Activated T-cell treated with anti-CD3 and anti-CD28 coated beads, Interleukin-2, amount 50 U/mL, for 48 hours (primary cell): ENCODE measurements around the gene UBE2R2.
"Not testable (repeated sequence)": the region's sequence is repeated elsewhere in the genome, so short reads cannot be mapped to it uniquely, and the experiment has no call there.

Experiments used
- DNase-seq, 2 experiments: peaks; one replicate each; pipeline ENCODE4 v3.0.0-alpha.2; 2020

Gene UBE2R2

DNA sequence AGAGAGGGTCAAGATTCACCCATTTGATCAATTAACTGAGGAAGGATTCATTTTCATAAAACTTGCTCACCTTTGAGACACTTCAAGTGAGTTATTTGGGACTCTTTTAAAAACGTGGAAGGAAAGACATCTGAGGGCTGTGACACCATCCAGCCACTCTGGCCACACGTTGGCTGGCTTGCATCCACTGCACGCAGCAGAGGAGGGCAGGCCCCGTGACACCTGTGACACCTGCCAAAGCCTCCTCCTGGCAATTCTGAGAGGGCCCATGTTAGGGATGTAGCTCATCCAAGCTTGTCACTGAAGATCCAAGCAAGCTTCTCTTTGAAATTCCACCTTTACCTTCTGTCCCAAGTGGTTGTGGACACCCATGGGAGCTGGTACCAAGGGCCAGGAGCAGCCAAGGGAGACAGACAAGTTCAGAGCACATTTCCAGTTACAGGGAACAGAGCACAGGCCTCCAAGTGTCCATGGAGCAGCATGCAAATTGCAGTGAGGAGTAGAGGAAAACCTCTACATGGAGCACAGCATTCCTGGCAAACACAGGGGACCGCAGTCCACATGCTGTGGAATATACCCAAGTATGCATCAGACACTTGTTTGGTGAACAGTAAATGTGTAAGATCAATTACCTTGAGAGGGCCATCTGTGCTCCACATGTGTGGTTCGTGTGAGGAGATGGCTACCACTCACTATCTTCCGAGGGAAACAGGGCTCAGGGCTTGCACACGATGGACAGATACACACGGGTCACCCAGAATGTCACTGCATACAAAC is 16.8 kb upstream of the UBE2R2 start:
- no peak for DNase-seq

DNA sequence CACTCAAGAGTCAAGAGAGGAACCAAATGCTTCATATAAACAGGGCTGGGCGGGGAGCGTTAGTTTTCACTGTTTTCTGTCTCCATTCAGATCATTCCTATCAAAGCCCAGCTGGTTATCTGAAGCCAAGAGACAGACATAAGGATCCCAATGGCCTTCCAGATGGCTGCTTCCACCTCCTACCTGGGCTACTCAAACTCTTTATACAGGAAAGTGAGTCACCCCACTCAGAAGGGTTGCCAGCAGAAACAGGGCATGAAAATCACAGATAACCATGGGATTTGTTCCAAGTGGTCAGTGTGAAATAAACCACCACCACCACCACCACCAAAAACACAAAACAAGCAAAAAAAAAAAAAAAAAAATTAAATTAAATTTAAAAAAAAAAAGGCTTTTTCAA is 16.1 kb upstream of the UBE2R2 start:
- no peak for DNase-seq

DNA sequence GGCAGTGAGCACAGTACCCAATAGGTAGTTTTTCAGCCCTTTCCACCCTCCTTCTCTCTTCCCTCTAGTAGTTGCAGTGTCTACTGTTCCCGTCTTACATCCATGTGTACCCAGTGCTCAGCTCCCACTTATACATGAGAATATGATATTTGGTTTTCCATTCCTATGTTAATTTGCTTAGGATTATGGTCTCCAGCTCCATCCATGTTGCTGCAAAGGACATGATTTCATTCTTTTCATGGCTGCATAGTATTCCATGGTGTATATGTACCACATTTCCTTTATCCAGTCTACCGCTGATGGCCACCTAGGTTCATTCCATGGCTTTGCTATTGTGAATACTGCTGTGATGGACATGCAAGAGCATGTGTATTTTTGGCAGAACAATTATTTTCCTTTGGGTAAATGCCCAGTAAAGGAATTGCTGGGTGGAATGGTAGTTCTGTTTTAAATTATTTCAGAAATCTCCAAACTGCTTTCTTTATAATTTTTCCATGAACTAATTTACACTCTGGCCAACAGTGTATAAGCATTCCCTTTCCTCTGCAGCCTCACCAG is 14.9 kb upstream of the UBE2R2 start:
- DNase-seq = not testable (repeated sequence)

DNA sequence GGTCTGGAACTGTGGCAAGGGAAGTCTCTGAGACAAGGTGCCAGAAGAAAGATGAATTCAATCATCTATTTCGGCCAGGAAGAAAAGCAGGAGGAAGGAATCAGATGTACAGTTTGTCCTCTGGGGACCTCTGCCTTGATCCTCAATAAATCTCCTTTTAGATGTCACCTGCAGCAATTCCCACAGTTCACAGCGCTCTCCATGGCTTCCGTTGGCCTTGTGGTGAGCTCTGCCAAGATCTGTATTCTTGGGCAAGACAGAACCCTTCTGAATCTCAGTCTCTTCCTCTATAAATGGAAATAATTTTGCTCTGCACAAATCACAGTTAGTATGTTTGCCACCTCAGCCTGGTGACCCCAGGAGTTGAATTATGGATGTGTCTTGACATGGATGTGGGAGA is 12.8 kb upstream of the UBE2R2 start:
- not testable (repeated sequence) for DNase-seq

DNA sequence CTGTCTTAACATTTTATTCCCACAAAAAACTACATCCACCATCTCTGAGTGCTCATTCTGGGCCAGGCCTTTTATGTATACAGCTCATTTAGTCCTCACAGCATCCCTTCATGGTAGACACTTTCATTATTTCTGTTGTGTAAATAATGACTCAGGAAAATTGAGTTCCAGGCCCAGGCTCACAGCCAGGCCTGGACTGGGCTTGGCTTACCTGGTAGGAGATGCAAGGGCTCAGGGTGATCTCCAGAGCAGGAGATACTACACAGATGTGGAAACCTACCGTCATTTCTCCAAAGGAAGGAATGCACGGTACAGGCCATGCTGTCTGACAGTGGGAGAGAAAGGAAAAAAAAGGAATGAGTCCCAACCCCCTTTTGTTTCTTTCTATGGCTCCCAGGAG is 9.8 kb upstream of the UBE2R2 start:
- DNase-seq = not testable (repeated sequence)

DNA sequence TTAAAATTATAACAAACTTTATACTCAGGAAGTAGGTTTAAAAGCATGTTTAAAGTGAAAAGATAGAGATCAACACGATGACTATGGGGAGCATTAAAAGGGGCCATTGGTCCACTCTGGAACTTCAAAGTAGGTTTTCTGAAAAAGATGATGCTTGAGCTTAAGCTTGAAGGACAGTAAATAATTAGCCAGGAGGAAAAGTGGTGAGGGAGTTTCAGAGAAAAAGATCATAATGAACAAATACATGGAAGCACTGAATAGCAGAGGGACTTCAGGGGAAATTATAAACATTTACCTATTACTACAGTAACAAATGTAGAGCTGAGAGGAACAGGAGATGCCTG is 8.0 kb upstream of the UBE2R2 start:
- not testable (repeated sequence) for DNase-seq

DNA sequence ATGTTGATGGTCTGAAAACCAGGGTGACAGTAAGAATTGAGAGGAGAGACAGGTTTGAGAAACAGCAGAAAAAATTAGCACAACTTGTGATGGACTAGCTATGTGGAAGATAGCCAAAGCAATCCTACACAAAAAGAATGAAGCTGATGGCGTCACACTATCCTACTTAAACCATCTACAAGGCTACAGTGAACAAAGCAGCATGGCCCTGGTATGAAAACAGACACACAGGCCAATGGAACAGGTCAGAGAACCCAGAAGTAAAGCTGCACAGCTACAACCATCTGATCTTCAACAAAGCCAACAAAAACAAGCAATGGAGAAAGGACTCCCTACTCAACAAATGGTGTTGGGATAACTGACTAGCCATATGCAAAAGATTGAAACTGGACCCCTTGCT is 7.5 kb upstream of the UBE2R2 start:
- no peak for DNase-seq

DNA sequence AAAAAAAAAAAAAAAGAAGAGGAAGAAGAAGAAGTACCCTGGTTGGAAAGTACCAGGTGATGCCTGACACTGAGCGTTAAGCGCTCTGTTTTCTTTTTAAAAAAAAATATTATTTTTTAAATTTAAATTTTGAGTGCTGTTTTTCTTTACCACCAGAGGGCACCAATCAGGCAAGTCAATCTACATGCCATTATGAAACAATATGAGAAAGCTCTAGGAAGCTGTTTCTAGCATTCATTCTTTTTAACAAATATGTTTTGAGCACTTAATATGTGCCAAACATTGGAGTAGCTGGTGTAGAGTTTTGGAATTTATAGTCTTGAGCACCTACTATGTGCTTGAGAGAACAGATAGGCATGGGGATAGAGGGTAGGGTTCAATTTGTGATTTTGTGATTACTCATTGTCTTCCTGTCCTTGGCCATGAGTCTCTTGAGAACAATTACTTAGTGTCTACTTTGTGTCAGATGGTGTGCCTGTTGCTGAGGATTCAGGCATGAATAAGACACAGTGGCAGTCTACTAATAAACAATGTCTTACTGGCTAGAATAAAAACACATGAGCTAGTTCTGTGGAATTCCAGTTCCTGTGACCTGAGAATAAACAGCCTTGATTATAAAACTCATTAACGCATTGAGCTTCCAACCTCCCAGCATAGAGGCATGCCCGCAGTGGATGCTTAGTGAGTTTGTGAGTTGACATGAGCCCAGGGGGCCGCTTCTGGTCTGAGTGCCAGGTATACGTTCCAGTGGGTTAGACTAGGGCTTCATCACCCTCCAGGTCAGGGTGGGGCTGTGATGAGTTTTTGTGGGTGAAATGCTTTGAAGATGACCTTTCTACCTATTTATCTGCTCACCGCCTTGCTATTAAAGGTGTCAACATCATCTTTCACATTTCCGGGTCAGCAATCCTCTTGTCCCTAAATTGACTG is 3.0 kb upstream of the UBE2R2 start:
- DNase-seq = no peak

DNA sequence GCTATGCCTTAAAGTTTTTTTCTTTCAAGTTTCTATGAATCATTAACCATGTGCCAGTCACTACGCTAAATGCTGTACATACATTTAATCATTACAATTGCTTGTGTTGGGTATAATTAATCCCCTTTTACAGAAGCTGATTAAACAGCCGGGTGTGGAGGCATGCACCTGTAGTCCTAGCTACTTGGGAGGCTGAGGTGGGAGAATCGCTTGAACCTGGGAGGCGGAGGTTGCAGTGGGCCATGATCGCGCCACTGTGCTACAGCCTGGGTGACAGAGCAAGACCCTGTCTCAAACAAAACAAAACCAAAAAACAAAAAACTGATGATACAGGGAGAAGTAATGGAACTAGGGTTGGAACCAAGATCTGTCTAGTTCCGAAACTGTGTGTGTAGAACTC is 1.2 kb upstream of the UBE2R2 start:
- DNase-seq = no peak

DNA sequence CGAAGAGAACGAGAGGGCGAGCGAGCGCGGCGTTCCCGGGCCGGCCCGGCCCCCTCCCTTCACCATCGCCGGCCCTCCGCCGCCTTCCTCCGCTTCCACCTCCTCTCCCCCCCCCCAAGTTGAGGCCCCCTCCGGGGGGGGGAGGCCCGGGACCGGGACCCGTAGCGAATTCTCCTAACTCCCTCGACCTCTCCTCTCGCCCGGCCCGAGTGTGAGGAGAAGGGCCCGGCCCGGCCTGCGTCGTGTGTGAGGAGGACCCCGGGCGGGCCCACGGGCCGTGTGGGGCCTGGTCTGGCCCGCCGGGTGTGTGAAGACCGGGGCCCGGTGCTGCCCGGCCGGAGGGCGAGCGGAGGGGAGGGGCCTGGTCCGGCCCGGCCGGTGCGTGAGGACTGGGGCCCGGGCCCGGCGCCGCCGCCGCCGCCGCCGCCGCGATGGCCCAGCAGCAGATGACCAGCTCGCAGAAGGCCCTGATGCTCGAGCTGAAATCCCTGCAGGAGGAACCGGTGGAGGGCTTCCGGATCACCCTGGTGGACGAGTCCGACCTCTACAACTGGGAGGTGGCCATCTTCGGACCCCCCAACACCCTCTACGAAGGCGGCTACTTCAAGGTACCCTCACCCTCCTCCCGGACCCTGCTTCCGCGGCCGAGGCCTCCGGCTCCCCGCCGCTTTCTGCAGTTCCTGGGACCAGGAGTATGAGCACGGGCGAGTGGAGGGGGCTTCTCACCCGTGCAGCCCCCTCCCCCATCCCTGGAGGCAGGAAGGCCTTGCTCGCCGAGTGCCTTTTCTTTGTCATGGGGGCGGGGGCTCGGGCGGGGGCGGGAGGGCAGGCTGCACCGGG is 587 bp downstream of the UBE2R2 start:
- peak; percentile 72 to 76 for DNase-seq

DNA sequence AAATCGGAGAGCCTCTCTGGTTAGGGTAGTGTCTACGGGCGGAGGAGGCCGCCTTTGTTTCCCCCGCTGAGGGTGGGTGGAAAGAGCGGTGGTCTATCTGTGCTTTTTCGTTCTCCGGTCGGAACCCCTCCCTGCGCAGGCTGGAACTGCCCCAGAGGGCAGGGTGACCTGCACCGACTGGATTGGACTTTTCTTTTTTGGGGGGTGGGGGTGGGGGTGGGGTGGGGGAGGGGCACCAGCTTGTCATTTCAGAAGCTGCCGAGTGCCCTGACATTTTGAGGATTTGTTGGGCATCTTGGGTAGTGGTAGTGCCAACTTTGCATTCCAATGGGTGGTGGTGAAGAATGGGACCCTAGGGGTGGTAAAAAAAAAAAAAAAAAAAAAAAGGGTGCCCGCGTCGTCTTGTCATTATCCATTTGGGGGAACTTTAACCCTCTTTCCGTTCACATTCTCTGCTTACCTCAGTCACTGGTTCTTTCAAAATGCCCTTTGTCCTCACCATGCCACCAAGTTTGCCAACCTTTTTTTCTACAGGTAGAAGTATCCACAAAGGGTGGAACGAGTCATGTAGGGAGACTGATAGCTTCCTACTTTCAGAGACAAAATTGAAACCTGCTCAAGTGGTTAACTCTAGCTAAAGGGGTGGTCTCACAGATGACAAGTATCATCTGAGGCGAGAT is 1.3 kb downstream of the UBE2R2 start:
- peak in 1 of 2 experiments; percentile 28 for DNase-seq

DNA sequence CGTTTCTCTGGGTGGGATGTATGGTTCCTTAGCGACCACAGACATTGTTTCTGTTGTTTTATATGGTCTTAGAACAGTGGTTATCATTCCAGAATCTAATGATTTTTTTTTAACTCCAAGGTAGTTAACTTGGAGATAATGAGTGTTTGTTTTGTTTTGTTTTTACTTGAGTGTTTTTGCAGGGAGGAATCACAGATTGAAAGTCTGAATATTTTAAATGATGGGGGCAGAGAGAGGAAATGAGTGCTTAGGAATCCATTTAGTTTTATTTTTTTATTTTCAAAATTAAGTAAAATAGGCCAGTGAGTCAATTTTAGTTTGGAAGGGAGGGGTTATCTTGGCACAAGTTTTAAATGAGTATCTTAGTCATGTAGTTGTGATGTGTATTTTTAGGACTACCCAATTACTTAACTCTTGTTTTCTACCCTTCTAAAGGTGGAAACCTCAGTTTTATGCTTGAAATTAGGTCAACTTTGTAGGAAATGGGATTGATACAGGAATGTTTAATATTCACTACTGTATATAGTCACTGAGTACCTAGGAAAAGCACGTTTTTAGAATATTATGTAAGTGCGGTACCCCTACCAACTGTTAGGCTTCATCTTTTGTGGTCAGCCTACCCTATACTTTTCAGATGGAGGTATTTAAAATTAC is 2.0 kb downstream of the UBE2R2 start:
- DNase-seq = no peak

DNA sequence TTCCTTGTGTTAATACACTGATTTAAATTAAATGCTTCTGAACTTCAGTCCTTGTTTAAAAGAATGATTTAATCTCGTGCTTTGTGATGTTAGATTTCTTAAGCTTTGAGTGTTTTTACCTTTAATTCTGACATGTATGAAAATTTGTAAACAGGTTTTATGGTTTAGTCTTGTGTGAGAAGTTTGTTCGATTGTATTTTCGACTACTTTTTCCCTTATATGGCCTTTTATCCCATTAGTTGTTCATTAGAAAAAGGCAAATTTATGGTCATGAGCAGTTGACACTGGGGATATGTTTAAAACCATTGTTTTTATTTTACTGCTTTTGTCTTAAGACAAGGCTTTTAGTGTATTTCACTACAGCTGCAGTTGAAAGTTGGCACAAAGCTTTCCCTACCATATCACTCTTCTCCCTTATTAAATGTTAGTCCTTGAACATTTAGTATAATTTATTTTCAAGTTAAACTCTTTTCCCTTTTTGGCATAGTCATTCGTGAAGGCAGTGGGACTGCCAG is 3.3 kb downstream of the UBE2R2 start:
- DNase-seq = no peak

DNA sequence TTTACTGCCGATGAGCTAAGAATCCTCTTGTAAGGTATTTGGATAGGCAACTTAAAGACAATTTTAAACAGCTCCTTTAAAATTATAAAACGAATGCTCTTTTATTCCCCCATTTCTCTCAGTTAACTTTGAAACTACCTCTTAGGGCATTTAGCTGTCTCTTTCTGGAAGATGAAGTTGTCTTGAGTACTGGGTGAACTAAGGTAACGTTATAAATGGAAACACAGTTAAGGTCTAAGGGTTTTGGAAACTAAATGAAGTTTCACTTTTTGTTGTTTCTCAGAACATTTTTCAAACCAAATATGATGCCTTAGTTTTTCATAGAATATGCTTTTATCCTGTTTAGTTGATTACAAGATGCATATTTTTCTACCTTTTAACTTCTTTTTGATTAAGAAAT is 6.8 kb downstream of the UBE2R2 start:
- no peak for DNase-seq

DNA sequence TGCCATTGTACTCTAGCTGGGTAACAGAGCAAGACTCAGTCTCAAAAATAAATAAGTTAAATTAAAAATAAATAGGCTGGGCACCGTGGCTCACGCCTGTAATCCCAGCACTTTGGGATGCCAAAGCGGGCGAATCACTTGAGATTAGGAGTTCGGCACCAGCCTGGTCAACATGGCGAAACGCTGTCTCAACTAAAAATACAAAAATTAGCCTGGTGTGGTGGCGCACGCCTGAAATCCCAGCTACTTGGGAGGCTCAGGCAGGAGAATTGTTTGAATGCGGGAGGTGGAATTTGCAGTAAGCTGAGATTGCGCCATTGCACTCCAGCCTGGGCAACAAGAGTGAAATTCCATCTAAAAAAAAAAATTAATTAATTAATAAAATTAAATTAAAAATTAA is 10.3 kb downstream of the UBE2R2 start:
- DNase-seq = not testable (repeated sequence)

DNA sequence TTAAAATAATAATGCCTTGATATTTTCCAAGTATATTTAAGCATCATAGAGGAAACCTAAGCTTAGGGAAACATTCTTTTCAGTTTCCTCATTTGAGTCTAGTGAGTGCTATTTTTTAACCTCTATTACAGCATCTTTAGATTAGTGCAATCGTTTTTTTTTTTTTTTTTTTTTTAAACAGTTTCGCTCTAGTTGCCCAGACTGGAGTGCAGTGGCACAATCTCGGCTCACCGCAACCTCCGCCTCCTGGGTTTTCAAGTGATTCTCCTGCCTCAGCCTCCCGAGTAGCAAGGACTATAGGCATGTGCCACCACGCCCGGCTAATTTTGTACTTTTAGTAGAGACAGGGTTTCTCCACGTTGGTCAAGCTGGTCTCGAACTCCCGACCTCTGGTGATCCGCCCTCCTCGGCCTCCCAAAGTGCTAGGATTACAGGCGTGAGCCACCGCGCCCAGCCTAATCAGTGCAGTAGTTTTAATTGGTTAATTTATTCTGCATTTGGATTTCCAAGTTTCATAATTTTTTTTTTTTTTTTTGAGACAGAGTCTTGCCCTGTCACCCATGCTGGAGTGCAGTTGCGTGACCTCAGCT is 12.8 kb downstream of the UBE2R2 start:
- DNase-seq = not testable (repeated sequence)

DNA sequence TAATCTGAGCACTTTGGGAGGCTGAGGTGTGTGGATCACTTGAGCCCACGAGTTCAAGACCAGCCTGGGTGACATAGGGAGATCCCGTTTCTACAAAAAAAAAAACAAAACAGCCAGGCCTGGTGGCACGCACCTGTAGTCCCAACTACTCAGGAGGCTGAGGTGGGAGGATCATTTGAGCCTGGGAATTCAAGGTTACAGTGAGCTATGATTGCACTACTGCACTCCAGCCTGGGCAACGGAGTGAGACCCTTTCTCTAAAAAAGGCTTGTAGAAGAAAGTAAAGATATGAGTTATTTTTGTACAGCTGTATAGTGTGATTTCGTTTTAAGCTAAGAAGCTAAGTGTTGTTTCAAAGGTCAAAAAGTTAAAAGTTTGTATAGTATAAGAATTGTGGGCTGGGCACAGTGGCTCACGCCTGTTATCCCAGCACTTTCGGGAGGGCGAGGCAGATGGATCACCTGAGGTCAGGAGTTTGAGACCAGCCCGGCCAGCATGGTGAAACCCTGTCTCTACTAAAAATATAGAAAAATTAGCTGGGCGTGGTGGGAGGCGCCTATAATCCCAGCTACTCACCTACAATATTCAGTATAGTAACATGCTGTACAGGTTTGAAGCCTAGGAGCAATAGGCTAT is 18.8 kb downstream of the UBE2R2 start:
- peak in 1 of 2 experiments; percentile 33 for DNase-seq

DNA sequence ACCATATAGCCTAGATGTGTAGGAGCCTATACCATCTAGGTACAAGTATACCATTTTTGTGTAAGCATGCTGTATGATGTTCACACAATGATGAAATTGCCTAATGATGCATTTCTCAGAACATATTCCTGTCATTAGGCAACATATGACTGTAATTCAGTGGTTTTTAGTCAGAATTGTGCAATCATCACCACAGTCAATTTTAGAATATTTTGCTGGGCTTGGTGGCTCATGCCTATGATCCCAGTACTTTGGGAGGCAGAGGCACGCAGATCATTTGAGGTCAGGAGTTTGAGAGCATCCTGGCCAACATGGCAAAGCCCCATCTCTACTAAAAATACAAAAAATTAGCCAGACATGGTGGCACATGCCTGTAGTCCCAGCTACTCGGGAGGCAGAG is 19.3 kb downstream of the UBE2R2 start:
- DNase-seq = peak; percentile 44 to 54

DNA sequence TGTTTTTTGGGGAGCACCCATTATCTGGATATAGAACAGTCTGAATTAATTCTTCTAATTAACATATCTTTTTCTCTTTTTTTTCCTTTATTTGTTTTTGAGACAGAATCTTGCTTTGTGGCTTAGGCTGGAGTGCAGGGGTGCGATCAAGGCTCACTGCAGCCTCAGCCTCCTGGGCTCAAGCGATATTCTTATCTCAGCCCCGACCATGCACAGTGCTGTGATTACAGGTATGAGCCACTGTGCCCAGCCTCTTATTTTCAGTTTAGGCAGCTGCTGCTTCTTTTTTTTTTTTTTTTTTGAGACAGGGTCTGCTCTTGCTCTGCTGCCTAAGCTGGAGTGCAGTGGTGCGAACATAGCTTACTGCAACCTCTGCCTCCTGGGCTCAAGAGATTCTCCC is 20.2 kb downstream of the UBE2R2 start:
- peak in 1 of 2 experiments; percentile 6 for DNase-seq

DNA sequence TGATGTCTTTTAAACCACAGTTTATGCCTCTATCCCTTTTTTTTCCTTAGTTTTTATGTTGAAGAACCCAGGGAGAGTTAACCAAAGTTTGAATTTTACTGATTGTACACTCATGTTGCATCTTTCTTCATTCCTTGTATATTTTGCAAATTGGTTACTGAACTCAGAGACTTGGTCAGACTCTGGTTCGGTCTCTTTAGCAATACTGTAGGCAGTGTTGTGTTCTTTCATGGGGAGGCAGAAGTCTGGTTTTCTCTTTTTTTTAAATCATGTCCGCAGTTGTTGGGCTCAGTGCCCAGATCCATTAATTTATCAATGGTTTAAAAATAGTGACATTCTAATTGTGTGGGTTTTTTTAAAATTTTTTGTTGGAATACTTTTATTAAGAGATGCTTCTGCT is 23.4 kb downstream of the UBE2R2 start:
- no peak for DNase-seq
